ENCODE data around the gene SCAP.

Gene SCAP

DNA sequence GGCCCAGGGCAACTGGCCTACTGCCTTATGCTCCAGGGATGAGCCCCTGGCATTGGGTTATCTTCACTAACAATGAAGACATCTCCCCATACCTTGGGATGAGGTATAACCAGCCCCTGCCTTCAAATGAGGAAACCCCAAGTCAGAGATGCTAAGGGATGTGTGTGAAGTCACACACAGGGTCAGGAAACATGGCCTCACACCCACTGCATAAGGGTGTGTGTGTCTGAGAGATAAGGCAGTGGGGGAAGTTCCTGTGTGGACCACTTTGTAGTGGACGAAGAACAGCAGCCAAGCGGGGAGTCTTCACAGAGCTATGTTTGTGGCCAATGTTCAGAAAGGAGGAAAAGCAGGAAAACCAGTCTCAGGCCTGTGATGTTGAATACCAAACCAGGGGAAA, 27.3 kb upstream of the SCAP start:
- TF ChIP-seq, protein P1, sequence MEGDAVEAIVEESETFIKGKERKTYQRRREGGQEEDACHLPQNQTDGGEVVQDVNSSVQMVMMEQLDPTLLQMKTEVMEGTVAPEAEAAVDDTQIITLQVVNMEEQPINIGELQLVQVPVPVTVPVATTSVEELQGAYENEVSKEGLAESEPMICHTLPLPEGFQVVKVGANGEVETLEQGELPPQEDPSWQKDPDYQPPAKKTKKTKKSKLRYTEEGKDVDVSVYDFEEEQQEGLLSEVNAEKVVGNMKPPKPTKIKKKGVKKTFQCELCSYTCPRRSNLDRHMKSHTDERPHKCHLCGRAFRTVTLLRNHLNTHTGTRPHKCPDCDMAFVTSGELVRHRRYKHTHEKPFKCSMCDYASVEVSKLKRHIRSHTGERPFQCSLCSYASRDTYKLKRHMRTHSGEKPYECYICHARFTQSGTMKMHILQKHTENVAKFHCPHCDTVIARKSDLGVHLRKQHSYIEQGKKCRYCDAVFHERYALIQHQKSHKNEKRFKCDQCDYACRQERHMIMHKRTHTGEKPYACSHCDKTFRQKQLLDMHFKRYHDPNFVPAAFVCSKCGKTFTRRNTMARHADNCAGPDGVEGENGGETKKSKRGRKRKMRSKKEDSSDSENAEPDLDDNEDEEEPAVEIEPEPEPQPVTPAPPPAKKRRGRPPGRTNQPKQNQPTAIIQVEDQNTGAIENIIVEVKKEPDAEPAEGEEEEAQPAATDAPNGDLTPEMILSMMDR (IDR thresholded peaks at IDR 0.05; ENCODE audit: low read depth, low read length) = no peak
- H3K9me3 ChIP-seq (ENCODE audit: severe bottlenecking) = no peaks in the 10 kb centered on the region
- peaks cover 56% of the 10 kb centered on the region for H3K36me3 ChIP-seq
- no peak overlapping the region for H3K4me3 ChIP-seq (ENCODE audit: low read depth, low read length)
- no peaks in the 10 kb centered on the region for H3K27me3 ChIP-seq (ENCODE audit: insufficient read depth, low read depth, severe bottlenecking)
- no peak overlapping the region for H3K27ac ChIP-seq
- DNase-seq = no peak

DNA sequence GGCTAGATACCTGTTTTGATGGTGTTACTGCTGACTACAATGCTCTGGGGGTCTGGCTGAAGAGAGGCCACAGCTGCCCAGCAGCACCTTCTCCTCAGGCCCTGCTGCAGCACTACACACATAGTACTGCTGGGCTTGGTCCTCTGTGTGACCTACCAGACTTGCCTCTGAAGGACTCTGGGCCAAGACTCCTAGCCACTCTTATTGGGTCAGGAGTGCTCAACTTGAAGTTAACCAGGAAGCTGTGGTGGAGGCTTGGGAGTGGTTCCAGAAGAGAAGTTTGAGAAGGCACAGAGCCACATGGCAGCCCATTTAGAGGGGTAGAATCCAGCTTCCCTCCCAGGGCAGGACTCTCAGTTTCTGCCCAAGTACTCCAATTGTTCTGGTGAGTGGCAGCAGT, 21.2 kb upstream of the SCAP start:
- TF ChIP-seq, protein P1 (IDR thresholded peaks at IDR 0.05; ENCODE audit: low read depth, low read length) = no peak
- no peak for DNase-seq
- Histone ChIP-seq H3K36me3 (peaks cover 50% of the 10 kb centered on the region), H3K4me3 (ENCODE audit: low read depth, low read length) (no peak overlapping the region), H3K27me3 (ENCODE audit: insufficient read depth, low read depth, severe bottlenecking) (no peaks in the 10 kb centered on the region), H3K9me3 (ENCODE audit: severe bottlenecking) (no peaks in the 10 kb centered on the region), H3K27ac (no peak overlapping the region)

DNA sequence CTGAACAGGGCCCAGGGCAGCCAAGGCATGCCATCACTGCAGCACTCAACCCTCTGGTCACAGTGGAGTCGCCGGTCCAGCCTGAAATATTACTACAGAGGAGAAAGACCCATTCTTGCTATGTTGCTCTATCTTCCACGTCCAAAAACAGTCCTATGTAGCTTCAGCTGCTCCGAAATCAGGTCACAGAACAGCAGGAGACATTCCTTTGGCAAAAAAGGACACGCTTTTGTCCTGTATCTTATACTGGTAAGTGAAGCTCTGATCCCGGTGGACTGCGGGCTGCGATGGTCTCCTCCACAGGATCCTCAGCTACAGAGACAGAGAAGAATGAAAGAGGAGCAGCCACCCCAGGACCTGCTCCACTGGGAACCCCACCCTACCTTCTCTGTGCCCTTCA, 20.1 kb upstream of the SCAP start:
- H3K36me3 ChIP-seq = peaks cover 40% of the 10 kb centered on the region
- DNase-seq = no peak
- H3K27me3 ChIP-seq (ENCODE audit: insufficient read depth, low read depth, severe bottlenecking) = no peaks in the 10 kb centered on the region
- no peak overlapping the region for H3K27ac ChIP-seq
- no peaks in the 10 kb centered on the region for H3K9me3 ChIP-seq (ENCODE audit: severe bottlenecking)
- H3K4me3 ChIP-seq (ENCODE audit: low read depth, low read length) = no peak overlapping the region
- TF ChIP-seq, protein P1 (IDR thresholded peaks at IDR 0.05; ENCODE audit: low read depth, low read length) = no peak

DNA sequence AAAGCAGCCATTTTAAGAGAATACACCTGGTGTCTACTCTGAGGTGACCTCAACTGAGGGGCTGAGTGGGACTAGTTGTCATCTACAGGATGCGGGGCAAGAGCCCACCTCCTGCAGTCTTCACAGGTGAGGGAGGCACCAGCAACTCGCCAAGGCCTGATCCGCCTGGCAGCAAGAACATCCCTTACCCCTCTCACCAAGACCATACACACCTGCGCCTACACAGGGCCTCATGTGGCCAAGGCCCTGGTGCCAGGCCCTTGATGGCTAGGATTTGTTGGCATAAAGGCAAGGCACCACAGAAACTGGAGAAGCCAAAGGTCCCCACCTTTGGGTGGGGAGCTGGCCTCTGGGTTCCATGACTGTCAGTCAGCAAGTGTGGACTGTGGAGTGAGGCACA, 19.4 kb upstream of the SCAP start:
- H3K36me3 ChIP-seq = peaks cover 34% of the 10 kb centered on the region
- TF ChIP-seq, protein P1 (IDR thresholded peaks at IDR 0.05; ENCODE audit: low read depth, low read length) = no peak
- H3K4me3 ChIP-seq (ENCODE audit: low read depth, low read length) = no peak overlapping the region
- H3K27me3 ChIP-seq (ENCODE audit: insufficient read depth, low read depth, severe bottlenecking) = no peaks in the 10 kb centered on the region
- DNase-seq = no peak
- H3K27ac ChIP-seq = no peak overlapping the region
- no peaks in the 10 kb centered on the region for H3K9me3 ChIP-seq (ENCODE audit: severe bottlenecking)

DNA sequence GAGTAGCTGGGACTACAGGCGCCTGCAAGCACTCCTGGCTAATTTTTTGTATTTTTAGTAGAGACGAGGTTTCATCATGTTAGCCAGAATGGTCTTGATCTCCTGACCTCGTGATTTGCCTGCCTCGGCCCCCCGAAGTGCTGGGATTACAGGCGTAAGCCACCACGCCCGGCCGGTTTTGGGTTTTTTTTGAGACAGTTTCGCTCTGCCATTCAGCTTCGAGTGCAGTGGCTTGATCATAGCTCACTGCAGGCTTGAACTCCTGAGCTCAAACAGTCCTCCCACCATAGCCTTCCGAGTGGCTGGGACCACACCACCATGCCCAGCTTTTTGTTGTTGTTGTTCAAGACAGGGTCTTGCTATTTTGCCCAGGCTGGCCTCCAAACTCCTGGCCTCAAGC, 16.0 kb upstream of the SCAP start:
- Histone ChIP-seq H3K9me3 (ENCODE audit: severe bottlenecking) (no peaks in the 10 kb centered on the region), H3K36me3 (peaks cover 16% of the 10 kb centered on the region), H3K4me3 (ENCODE audit: low read depth, low read length) (no peak overlapping the region), H3K27ac (no peak overlapping the region), H3K27me3 (ENCODE audit: insufficient read depth, low read depth, severe bottlenecking) (no peaks in the 10 kb centered on the region)
- TF ChIP-seq, protein P1 (IDR thresholded peaks at IDR 0.05; ENCODE audit: low read depth, low read length) = no peak
- DNase-seq = no peak

DNA sequence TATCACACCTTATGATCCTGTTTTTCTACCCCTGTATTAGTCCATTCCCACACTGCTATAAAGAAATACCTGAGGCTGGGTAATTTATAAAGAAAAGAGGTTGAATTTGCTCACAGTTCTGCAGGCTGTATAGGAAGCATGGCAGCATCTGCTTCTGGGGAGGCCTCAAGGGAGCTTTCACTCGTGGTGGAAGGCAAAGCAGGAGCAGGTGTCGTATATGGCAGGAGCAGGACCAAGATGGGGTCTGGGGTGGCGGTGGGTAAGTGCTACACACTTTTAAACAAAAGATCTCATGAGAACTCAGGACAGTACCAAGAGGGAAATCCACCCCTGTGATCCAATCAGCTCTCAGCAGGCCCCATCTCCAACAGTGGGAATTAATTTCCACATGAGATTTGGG, 15.4 kb upstream of the SCAP start:
- H3K27me3 ChIP-seq (ENCODE audit: insufficient read depth, low read depth, severe bottlenecking) = no peaks in the 10 kb centered on the region
- TF ChIP-seq, protein P1 (IDR thresholded peaks at IDR 0.05; ENCODE audit: low read depth, low read length) = no peak
- DNase-seq = no peak
- no peaks in the 10 kb centered on the region for H3K9me3 ChIP-seq (ENCODE audit: severe bottlenecking)
- no peak overlapping the region for H3K4me3 ChIP-seq (ENCODE audit: low read depth, low read length)
- peaks cover 14% of the 10 kb centered on the region for H3K36me3 ChIP-seq
- no peak overlapping the region for H3K27ac ChIP-seq

Data from WERI-Rb-1 (cell line).